ENCODE data around the gene EPHB2.

Gene EPHB2

GRCh38 chr1:22844621-22845020 lies 134.0 kb downstream of the EPHB2 start:
- no peak overlapping the region for H2AFZ ChIP-seq (ENCODE audit: low read length)

GRCh38 chr1:22845398-22845935 lies 134.8 kb downstream of the EPHB2 start:
- Histone ChIP-seq H3K36me3 (ENCODE audit: insufficient read depth, low read length) (no peaks in the 10 kb centered on the region), H3K4me2 (ENCODE audit: low read depth, low read length, poor library complexity, severe bottlenecking) (no peak overlapping the region), H3K4me1 (ENCODE audit: insufficient read depth, low read length, poor library complexity, severe bottlenecking) (no peaks in the 10 kb centered on the region), H3K4me3 (ENCODE audit: low read length, poor library complexity, severe bottlenecking) (no peak overlapping the region), H3K9ac (ENCODE audit: low read depth, low read length, poor library complexity, severe bottlenecking) (no peak overlapping the region), H3K27me3 (ENCODE audit: insufficient read depth, low read length, poor library complexity, severe bottlenecking) (no peaks in the 10 kb centered on the region), H3F3A (ENCODE audit: low read depth) (no peaks in the 10 kb centered on the region), H2AFZ (ENCODE audit: low read length) (no peak overlapping the region), H3K9me3 (ENCODE audit: insufficient read depth, low read depth, low read length) (no peaks in the 10 kb centered on the region), H4K20me1 (ENCODE audit: insufficient read depth, low read length, poor library complexity, severe bottlenecking) (no peaks in the 10 kb centered on the region), H3K9me2 (replicated peaks; ENCODE audit: low read depth, low read length) (no peaks in the 10 kb centered on the region), H3K79me2 (ENCODE audit: insufficient read depth, low read length) (no peaks in the 10 kb centered on the region)
- no peak for TF ChIP-seq CTCF (conservative IDR thresholded peaks at IDR 0.05; ENCODE audit: low read length)
- no peak for TF ChIP-seq EZH2phosphoT487 (IDR thresholded peaks at IDR 0.05; ENCODE audit: borderline replicate concordance)

More at GRCh38 chr1:22844621-22845020, 134.0 kb downstream of the EPHB2 start:
- no peak overlapping the region for H3K4me2 ChIP-seq (ENCODE audit: low read depth, low read length, poor library complexity, severe bottlenecking)
- no peaks in the 10 kb centered on the region for H4K20me1 ChIP-seq (ENCODE audit: insufficient read depth, low read length, poor library complexity, severe bottlenecking)
- H3K36me3 ChIP-seq (ENCODE audit: insufficient read depth, low read length): no peaks in the 10 kb centered on the region
- no peaks in the 10 kb centered on the region for H3K79me2 ChIP-seq (ENCODE audit: insufficient read depth, low read length)
- no peaks in the 10 kb centered on the region for H3K9me3 ChIP-seq (ENCODE audit: insufficient read depth, low read depth, low read length)
- H3K4me3 ChIP-seq (ENCODE audit: low read length, poor library complexity, severe bottlenecking): no peak overlapping the region
- no peaks in the 10 kb centered on the region for H3K27me3 ChIP-seq (ENCODE audit: insufficient read depth, low read length, poor library complexity, severe bottlenecking)
- no peaks in the 10 kb centered on the region for H3F3A ChIP-seq (ENCODE audit: low read depth)
- no peak for TF ChIP-seq CTCF (conservative IDR thresholded peaks at IDR 0.05; ENCODE audit: low read length)
- no peak for TF ChIP-seq EZH2phosphoT487 (IDR thresholded peaks at IDR 0.05; ENCODE audit: borderline replicate concordance)
- no peak overlapping the region for H3K9ac ChIP-seq (ENCODE audit: low read depth, low read length, poor library complexity, severe bottlenecking)
- no peaks in the 10 kb centered on the region for H3K9me2 ChIP-seq (replicated peaks; ENCODE audit: low read depth, low read length)
- H3K4me1 ChIP-seq (ENCODE audit: insufficient read depth, low read length, poor library complexity, severe bottlenecking): no peaks in the 10 kb centered on the region

DNA sequence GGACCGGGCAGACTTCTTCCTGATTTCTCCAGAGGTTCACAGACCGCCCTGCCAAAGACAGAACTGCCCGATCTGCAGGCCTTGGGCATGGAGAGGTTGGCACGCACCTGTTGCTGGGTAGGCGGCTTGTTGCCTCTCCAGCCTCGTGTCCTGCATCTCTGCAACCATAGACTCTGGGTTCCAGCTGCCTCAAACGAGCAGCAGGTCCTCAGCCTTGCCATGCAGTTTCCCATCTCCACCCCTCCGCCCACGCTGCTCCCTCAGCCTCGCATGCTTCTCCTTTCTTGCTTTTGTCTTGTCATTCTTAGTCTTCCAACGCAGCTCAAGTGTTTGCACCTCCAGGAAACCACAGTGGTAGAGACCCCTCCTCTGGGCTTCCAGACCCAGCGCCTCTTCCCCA lies 135.8 kb downstream of the EPHB2 start:
- Histone ChIP-seq H3K27me3 (ENCODE audit: insufficient read depth, low read length, poor library complexity, severe bottlenecking) (no peaks in the 10 kb centered on the region), H3K36me3 (ENCODE audit: insufficient read depth, low read length) (no peaks in the 10 kb centered on the region), H3K9ac (ENCODE audit: low read depth, low read length, poor library complexity, severe bottlenecking) (no peak overlapping the region), H3K4me2 (ENCODE audit: low read depth, low read length, poor library complexity, severe bottlenecking) (no peak overlapping the region), H4K20me1 (ENCODE audit: insufficient read depth, low read length, poor library complexity, severe bottlenecking) (no peaks in the 10 kb centered on the region), H3F3A (ENCODE audit: low read depth) (no peaks in the 10 kb centered on the region), H3K9me3 (ENCODE audit: insufficient read depth, low read depth, low read length) (no peaks in the 10 kb centered on the region), H3K9me2 (replicated peaks; ENCODE audit: low read depth, low read length) (no peaks in the 10 kb centered on the region), H3K4me3 (ENCODE audit: low read length, poor library complexity, severe bottlenecking) (no peak overlapping the region), H3K4me1 (ENCODE audit: insufficient read depth, low read length, poor library complexity, severe bottlenecking) (no peaks in the 10 kb centered on the region), H2AFZ (ENCODE audit: low read length) (no peak overlapping the region), H3K79me2 (ENCODE audit: insufficient read depth, low read length) (no peaks in the 10 kb centered on the region)
- TF ChIP-seq CTCF (conservative IDR thresholded peaks at IDR 0.05; ENCODE audit: low read length) (no peak), EZH2phosphoT487 (IDR thresholded peaks at IDR 0.05; ENCODE audit: borderline replicate concordance) (no peak)

Measured in Loucy (cell line).